GM19395 (cell line): ENCODE measurements around the gene NXPE3.
"Not testable (repeated sequence)": the region's sequence is repeated elsewhere in the genome, so short reads cannot be mapped to it uniquely, and the experiment has no call there.

ENCODE experiments used
- ATAC-seq: cut with Tn5 transposase; IDR thresholded peaks from one replicate; pipeline ENCODE4 v1.9.1; 2021; ENCODE audit warnings: mild to moderate bottlenecking, moderate library complexity; ENCODE audit not compliant: unreplicated experiment

Gene NXPE3

DNA sequence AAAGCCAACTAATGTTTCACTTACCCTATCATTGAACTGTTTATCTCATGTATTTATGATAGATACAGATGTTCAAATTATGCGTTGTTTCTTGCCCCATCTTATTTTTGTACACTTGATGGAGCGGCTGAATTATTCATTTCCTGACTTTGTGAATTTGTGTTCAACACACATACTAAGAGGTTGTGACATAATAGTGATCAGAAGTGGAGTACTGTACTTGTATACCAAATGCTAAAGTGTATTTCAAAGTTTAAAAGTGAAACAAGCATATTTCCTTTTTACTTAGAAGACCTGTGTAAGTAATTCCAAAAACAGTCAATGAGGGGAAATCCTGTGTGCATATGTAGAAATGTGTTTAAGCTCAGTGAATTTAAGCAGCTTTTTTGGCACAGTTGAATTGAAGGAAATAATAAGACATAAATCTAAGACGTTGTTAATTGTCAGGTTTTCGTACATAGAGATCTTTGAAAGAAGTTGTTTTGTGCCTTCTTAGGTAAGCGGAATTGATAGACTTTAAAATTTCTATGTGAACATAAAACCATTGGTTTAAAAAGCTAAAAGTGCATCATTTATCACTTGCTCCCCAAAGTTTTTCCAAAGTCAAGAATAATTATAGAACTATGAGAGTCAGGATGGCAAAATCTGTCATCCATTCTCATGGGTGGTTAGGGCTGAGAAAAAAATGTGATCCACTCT lies 72.2 kb downstream of the NXPE3 start:
- ATAC-seq, result no peak

DNA sequence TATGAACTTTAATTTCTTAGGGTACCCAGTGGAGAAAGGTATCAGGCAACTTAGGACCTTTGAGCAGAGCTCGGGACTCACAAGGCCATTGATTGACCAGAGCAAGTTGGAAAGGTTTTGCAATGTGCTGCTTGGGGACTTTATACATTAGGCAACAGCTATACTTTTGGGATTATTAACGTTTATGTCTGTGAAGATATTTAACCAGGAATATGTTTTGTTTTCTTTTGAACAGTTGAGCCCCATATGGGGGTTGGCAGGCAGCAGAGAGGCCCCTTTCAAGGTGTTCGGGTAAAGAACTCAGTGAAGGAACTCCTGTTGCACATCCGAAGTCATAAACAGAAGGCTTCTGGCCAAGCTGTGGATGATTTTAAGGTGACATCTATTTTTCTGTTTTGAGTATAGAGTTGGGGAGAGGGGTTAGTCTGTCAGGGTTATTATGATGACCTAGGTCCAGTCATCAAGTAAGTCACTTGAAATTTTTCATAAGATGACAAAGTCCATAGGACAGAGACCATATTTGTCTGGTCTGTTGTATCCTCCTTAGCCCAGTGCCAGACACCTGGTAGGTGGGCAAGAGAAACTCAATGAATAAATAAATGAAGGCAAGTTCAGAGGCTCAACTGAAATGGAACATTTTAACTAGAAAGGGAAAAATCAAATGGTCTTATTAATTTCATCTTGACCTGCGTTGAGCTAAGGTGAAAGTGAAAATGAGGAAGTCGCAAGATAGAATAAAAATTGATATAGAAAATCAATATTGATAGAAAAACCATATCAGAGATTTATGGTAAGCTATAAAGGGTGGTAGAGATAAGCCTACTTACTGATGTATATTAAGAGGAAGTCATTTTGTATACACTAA lies 73.1 kb downstream of the NXPE3 start:
- ATAC-seq, result no peak

DNA sequence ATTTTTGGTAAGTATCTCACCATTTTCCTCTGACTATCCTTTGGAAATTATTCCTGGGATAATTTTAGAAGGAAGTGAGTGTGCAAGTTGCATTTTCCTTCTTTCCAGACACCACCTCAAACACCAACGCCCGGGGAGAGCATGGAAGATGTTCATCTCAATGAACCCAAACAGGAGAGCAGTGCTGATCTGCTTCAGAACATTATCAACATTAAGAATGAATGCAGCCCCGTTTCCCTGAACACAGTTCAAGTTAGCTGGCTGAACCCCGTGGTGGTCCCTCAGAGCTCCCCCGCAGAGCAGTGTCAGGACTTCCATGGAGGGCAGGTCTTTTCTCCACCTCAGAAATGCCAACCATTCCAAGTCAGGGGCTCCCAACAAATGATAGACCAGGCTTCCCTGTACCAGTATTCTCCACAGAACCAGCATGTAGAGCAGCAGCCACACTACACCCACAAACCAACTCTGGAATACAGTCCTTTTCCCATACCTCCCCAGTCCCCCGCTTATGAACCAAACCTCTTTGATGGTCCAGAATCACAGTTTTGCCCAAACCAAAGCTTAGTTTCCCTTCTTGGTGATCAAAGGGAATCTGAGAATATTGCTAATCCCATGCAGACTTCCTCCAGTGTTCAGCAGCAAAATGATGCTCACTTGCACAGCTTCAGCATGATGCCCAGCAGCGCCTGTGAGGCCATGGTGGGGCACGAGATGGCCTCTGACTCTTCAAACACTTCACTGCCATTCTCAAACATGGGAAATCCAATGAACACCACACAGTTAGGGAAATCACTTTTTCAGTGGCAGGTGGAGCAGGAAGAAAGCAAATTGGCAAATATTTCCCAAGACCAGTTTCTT lies 74.2 kb downstream of the NXPE3 start:
- ATAC-seq, result no peak

DNA sequence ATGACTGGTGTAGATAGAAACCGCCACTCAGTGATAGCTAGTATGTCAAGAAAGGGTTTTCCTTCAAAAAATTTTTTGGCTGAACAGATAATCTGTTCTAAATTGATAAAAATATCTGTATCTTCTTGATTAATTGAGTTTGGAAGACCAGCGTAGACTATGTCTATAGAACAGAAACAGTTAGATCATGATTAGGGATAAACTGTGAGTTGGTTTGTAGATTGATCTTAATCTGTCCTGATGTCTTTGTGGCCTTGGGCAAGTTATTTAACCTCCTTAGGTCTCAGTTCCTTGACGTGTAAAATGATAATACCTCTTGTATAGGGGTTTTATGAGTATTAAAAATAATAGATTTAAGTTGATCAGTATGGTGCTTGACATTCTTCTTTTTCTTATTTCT lies 75.0 kb downstream of the NXPE3 start:
- ATAC-seq, result no peak

DNA sequence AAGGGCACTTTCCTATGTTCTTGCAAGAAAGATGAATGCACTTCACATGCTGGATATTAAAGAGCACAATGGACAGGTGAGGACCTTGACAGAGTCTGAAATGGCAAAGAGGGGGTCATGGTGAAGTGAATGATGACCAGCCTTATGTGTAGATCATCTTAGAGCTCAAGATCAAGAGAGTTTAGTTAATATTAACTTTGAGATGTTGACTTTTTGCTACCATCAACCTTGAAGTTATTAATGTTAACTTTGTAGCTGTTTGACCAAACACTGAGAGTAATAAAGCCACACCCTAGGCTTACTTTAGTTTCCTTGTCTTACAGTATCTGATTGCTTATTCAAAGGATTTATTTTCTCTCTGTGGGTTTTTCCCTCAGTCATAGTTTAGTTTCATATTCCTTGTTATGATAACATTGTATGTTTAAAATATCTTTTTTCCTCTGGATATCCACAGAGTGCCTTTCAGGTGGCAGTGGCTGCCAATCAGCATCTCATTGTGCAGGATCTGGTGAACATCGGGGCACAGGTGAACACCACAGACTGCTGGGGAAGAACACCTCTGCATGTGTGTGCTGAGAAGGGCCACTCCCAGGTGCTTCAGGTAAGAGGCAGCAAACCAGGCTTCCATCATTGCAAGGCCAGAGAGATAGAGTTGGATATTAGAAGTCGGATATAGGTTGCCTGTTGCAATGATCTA lies 75.7 kb downstream of the NXPE3 start:
- no peak for ATAC-seq

DNA sequence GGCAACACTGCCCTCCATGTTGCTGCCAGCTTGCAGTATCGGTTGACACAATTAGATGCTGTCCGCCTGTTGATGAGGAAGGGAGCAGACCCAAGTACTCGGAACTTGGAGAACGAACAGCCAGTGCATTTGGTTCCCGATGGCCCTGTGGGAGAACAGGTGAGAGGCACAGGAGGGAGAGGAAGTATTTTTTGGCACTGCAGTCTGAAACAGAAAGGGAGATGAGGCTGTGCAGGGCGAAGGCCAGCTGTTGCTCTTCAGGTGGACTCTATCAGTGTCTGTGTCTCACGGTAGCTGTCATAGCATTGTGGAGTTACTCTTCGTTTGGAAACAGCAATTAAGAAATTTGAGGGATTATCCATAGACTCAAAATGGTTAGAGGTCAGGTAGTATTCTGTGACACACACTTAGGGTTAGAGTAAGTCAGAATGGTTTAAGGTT lies 78.3 kb downstream of the NXPE3 start:
- ATAC-seq, result no peak

DNA sequence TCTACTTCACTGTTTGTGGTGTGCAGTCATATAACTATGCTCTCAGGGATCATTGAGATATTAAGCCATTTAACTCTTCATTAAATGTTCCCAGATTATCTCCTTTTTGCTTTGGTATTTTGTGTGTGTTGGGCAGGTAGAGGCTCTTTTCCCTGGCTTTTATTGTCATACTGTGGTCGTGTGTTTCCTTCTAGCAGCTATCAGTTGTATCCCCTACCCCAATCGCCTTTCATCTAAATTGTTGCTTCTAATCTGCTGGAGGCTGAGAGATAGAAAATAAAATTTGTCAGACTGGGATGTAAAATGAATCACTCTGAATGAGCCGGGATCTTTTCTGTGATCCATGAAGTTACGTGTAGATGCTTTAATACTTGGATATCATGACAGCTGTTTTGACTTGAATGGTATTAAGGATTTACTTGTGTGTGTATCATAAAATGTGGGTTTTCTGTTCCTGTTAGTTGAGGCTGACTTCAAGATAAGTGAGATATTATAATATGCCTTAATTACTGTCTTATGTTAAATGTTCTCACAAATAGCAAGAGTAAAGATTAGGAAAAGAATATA lies 79.5 kb downstream of the NXPE3 start:
- ATAC-seq, result no peak

DNA sequence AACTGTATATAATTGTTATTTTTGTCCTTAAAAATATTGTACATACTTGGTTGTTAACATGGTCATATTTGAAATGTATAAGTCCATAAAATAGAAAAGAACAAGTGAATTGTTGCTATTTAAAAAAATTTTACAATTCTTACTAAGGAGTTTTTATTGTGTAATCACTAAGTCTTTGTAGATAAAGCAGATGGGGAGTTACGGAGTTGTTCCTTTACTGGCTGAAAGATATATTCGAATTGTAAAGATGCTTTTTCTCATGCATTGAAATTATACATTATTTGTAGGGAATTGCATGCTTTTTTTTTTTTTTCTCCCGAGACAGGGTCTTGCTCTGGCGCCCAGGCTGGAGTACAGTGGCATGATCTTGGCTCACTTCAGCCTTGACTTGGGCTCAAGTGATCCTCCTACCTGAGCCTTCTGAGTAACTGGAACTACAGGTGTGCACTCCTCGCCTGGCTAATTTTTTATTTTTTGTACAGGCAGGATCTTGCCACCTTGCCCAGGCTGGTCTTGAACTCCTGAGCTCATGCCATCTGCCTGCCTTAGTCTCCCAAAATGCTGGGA lies 81.0 kb downstream of the NXPE3 start:
- no peak for ATAC-seq

DNA sequence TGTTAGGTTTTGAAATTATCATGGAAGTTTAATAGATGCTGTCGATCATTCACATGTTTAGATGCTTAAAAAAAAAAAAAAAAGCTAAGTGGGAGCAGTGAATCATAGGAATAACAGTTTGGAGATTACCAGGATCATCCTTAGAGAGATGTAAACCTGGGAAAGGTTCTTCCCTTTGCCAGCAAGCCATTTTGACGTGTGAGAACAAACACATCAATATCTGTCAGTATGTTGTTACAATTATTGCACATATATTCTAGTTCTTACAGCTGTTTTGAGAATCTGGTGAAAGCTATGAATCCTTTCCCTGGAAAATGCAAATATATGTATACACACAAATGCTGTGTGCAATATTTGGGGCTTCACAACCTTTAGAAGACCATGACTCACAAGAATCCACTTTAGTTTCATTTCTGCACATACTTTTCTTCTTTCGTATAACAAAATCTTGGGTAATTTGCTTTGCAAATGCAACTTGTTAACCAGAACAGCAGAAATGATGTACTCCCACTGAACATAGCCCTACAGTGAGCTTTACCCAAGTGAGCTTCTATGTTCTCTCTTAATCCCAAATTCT lies 82.3 kb downstream of the NXPE3 start:
- ATAC-seq, result peak; percentile 54

DNA sequence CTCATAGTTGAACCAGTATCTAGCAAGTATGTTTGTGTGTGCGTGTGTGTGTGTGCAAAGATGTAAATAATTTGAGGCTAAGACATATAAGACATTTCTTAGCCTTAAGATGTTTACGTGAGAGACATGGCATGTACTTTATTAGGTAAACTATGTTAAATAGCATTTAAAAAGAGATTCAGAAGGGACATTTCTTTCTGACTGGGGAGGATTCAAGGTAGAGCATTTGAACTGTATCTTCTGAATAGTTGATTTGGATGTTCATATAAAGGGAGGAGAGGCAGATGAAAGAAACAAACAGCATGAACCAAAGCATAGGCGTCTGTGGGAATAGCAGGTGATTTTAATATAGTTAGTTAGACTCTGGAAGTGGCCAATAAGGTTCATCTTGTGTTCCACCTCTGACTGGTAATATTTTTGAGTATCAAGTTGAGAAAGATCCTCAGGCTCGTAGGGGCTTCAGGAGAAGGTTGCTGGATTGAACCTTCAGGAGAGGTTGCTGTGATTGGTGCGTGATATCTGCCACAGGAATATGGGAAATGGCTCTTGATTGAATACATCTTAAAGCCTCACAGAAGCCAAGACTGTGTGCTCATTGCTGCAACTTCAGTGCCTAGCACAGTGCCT lies 82.9 kb downstream of the NXPE3 start:
- ATAC-seq, result no peak

DNA sequence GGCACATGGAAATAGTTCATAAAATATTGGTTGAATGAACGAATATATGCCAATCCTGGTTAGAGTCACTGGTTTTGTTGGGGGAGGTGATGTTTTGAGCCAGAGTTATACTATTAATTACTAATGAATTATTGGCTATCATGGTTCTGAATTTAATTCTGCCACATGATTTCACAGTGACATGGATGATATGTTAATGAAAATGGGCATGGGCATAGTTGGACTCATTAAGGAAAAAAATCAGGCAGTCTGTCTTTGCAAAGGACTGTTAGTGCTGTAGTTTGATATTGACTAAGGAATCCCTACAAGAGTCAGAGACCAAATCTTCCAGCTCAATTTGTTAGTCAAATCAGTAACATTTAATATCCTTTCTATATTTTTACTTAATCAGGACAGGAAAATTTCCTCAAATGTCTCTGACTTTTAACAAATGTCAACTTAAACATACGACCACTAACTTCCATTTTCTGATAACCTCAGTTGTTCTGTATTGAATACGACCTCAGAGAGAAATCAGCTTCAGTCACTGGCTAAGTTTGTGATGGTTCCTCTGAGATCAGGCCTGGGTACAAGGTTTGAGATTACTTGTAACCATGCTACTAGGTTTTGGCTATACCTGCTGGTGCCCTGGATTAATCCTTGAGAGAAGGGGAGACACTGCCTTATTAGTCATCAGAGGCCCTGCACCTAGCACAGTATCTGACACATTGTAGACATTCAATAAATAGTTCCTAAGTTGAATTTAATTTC lies 83.6 kb downstream of the NXPE3 start:
- no peak for ATAC-seq

DNA sequence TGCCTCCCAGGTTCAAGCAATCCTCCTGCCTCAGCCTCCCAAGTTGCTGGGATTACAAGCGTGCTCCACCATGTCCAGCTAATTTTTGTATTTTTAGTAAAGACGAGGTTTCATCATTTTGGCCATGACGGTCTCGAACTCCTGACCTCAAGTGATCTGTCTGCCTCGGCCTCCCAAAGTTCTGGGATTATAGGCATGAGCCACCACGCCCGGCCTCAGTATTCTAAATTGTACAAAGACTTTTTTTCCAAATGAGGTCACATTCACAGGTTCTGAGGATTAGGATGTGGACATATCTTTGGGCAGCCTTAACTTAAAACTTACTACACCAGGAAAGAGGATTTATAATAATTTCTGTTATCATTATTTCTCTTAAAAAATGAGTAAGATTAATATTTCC lies 85.9 kb downstream of the NXPE3 start:
- not testable (repeated sequence) for ATAC-seq

DNA sequence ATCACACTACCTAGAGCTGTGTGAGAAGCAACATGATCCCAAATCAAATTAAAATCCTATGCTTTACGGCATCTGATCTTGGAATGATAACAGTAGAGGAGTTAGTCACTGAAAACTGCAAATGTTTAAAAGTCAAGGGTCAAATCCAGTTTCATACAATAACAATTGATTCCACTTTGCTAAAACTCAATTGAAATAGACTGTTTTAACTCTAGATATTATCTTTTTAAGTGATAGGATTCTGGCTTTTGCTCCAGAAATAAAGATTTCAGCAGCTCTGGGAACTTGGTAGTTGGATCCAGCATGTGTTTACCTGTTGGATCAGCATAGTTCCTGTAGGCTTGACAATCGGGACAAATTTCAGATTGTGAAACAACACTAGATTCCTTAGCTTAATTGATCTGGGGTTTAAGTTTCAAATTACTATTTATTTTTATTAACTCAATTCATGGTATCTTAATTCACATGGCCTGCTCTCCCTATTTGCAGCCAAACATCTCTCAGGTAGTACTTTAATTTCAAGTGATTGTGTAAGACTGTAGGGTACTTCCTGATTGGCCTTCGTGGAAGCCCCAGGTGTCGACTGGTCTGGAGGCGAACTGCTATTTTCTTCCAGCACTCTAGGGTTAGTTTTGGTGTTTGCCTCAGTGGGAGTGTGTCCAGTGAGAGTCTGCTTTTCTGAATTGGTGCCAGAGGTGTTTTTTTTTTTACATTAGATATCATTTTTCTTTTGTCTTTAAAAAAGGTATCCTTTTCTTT lies 86.9 kb downstream of the NXPE3 start:
- no peak for ATAC-seq

DNA sequence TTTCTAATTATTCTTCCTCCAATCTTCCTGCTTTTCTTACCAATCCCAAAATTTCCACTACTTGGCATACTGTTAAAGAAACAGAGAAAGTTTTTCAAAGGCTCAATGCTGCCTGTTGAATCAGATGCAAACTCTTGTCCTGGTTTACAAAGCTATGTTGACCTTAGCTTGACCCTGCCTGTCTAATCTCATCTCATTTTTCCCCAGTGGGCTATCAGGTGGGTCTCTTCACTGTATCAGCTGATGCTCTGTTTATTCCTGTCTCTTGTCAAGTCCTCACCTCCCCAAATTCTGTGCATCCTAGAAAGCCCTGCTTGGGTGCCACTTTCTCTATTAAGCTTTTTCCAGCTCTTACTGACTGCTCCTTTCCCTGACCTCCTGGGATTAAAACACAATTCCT lies 88.5 kb downstream of the NXPE3 start:
- no peak for ATAC-seq

DNA sequence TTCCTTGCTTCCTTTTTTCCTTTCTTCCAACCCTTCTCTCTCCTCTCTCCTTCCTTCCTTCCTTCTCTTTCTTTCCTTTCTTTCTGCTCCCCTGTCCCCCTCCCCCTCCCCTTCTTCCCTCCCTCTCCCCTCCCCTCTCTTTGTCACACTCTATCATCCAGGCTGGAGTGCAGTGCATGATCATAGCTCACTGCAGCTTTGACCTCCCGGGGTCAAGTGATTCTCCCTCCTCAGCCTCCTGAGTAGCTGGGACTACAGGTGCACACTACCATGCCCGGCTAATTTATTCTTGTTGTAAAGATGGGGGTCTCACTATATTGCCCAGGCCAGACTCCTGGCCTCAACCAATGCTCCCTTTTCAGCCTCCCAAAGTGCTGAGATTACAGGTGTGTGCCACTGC lies 89.0 kb downstream of the NXPE3 start:
- ATAC-seq, result no peak

DNA sequence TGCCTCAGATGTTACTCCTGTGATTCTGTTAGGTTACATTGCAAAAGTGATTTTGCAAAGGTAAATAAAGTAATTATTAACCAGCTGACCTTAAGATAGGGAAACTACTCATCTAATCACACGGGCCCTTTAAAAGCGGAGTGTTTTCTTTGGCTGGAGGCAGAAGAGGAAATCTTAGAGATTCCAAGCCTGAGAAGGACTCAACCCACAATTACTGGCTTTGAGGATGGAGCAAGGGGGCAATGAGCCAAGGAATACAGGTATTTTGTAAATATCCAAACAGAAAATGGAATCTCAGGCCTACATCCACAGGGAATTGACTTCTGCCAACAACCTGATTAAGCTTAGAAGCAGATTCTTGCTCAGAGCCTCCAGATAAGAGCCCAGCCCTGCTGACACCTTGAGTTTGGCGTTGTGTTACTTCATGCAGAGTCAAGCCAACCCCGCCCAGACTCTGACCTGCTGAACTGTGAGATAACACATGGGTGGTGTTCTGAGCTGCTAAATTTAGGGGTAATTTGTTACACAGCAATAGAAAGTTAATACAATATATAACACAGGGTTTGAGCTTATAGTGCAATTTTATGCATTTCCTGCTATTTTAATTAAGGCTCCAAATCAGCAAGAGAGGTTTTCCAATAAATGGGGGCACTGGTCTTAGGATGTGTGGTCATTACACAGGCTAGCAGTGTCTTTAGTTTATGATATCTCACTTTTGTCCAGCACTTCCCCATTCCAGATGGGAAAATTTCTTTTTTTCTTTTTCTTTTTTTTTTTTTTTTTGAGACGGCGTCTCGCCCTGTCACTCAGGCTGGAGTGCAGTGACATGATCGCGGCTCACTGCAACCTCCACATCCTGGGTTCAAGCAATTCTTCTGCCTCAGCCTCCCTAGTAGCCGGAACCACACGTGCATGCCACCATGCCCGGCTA lies 89.8 kb downstream of the NXPE3 start:
- ATAC-seq, result no peak

DNA sequence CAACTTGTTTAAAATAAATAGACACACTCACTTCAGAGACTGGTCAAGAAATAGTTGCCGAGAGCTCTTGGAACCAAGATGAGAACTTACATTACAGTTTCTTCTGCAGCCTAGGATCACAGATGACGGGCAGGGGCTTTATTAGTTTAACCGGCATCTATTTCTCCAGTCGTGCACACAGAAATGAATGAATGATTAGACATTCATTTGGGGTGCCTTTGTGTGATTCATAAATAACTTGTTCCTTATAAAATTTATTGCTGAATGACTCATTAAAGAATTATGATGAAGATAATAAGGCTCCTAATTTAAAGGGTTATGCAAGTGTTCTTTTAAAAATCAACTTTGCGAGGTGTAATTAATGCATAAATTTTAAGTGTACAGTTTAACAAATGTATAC lies 91.1 kb downstream of the NXPE3 start:
- ATAC-seq, result no peak
